ENCODE measurements around the gene SH2D7.

GRCh38 chr15:78083687-78084448 lies 8.5 kb upstream of the SH2D7 start:
- TF ChIP-seq CTCF (IDR thresholded peaks at IDR 0.05) (no peak), SIN3A (IDR thresholded peaks at IDR 0.05; ENCODE audit: borderline replicate concordance, insufficient read depth, low read depth, low read length) (no peak), POLR2AphosphoS5 (IDR thresholded peaks at IDR 0.05; ENCODE audit: low read depth, low read length) (no peak)

Data from Panc1 (cell line).